NOMO-1 treated with DMSO at 0.1 percent for 48 hours (cell line): ENCODE results near the gene NHERF2.
"Not testable (repeated sequence)": the region's sequence is repeated elsewhere in the genome, so short reads cannot be mapped to it uniquely, and the experiment has no call there.

Experiments used
- DNase-seq: peaks from one replicate; lab custom pipeline; 2025; ENCODE audit not compliant: unreplicated experiment; lab: John Stamatoyannopoulos, UW

Gene NHERF2

DNA sequence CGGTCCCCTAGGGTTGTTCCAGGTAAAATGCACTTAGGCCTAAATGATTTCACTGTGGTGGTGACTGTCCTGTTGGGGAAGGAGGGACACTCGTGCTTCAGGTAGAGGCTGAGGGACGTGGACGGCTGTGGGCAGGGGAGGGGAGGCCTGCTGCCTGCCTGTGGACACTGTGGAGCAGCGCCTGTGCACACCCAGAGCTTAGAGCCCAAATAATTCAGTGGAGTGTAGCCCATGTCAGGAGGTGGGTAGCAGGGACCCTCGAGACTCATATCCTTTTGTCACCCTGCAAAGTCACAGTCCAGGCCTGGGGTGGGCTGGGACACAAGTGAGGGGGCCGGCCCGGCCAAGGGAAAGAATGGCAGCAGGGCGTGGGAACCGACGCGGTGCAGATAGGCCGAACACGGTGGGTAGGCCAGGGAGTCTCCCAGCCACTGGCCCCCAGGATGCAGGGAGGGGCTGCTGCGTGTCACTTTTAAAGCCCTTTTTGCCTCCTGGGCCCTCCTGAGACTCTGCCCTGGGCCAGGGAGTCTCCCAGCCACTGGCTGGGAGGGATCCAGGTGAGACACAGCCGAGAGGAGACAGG is 733 bp upstream of the NHERF2 start:
- no peak for DNase-seq

DNA sequence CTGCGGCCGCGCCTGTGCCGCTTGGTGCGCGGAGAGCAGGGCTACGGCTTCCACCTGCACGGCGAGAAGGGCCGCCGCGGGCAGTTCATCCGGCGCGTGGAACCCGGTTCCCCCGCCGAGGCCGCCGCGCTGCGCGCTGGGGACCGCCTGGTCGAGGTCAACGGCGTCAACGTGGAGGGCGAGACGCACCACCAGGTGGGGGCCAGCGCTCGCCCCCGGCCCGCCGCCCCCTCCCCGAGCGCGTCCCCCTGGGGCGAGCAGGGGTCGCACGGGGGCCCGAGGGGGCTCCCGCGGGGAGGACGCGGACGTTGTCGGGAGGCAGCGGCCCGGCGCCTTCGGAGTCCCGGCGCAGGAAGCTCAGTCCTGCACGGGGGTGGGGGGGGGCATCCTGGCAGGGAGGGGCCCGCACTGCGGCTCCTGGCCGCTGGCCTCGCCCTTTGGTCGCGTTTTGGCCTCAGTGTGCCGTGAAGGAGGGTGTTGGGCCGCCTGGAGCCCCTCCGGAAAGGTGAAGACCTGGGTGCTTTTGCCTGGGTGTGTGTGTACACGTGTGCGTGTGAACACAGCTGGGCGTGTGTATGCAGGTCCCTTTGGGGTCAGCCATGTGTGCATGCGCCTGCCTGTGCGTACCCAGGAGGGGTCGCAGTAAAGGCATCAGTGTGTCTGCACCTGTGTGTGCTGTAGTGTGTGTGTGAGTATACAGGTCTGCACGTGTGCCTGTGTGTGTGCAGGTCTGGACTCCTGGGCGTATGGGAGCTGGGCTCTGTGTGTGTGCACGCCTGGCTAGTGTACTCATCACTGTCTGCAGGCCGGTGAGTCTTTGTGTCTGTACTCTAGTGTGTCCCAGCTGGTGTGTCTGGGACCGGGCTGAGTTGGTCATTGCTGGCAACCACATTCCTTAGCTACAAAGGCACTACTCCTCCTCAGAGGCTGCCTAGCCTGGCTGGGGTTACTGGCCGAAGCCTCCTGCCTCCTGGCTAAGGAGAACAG is 615 bp downstream of the NHERF2 start:
- no peak for DNase-seq

DNA sequence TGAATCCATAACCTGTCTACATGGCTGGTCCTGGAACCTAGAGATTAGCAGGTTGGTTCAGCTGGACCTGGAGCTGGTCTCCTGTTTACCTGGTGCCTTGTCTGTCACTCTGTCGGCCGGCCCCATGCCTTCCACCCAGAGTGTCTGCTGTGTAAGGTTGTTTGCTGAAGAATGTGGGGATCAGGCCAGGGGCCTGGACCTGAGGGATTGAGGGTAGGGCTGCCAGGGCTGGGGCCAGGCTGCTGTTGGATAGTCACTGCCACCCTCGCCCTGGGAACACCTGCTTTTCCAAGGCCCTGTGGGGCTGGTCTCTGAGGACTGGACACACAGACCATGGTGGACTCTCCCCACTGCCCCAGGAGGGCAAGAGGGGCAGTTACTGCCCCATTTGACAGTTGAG is 1.4 kb downstream of the NHERF2 start:
- DNase-seq = no peak

DNA sequence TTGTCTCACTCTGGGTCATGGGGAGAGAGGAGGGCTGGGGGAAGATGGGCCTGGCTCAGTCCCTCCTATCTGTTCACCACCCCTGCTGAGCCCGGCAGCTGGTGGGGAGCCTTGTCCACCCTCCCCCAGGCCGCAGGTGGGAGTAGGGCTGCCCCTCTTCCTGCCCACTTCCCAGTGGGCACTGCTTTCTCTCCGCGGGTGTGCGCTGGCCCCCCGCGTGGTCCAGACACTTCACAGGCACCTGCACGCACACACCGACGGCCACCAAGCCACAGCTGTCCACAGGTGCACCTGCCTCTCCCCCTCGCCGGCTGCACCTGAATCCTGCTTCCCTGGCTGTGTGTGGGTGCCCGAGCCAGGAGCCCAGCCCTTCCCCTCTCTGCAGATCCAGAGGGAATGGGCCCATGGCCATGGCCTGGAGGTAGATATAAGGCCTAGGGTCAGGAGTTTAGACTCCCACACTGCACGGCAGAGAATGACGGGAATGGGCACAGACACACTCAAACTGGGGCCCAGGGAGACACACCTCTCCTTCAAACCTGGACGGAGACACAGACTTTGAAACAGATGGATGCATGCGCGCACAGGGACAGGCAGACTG is 2.0 kb downstream of the NHERF2 start:
- DNase-seq = no peak

GRCh38 chr16:2029350-2029749 is 2.6 kb downstream of the NHERF2 start:
- DNase-seq = no peak

DNA sequence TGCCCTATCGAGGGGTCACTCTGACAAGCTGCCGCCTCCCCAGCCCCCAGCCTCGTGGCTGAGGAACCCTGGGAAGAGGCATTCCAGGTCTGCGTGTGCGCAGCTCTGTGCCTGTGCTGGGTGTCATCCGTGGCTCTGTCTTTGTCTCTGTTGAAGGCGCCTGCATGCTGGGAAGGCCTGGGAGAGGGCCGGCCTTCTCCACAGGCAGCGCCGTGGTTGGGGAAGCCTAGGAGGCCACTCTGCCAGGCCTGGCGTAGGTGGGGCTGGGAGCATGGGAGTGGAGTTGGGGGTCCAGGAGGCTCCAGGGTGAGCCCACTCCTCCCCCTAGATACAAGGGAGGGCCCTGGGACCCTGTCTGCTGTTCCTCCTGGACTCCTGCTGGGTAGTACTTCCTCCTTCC is 3.3 kb downstream of the NHERF2 start:
- DNase-seq = no peak

DNA sequence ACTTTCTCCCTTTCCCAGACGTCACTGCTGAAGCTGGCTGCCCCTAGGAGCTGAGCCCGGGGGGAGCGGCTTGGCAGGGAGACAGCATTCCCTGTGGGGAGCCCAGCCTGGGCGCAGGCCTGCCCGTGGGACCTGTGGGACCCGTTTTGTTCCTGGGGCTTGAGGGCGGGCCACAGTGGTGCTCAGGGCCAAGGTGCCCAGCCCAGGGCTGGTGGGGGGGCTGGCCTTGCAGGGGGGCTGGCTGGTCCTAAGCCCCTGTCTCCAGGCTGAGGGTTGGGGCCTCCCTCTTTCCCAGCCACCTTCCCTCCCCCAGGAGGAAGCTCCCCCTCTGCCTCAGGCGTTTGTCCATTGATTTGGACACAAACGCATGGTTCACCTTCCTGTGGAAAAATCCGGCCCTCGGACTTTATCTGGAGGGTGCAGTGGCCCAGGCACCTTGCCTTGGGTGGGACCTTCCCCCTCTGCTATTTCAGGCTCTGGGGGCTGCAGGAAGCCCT is 4.4 kb downstream of the NHERF2 start:
- DNase-seq = no peak

DNA sequence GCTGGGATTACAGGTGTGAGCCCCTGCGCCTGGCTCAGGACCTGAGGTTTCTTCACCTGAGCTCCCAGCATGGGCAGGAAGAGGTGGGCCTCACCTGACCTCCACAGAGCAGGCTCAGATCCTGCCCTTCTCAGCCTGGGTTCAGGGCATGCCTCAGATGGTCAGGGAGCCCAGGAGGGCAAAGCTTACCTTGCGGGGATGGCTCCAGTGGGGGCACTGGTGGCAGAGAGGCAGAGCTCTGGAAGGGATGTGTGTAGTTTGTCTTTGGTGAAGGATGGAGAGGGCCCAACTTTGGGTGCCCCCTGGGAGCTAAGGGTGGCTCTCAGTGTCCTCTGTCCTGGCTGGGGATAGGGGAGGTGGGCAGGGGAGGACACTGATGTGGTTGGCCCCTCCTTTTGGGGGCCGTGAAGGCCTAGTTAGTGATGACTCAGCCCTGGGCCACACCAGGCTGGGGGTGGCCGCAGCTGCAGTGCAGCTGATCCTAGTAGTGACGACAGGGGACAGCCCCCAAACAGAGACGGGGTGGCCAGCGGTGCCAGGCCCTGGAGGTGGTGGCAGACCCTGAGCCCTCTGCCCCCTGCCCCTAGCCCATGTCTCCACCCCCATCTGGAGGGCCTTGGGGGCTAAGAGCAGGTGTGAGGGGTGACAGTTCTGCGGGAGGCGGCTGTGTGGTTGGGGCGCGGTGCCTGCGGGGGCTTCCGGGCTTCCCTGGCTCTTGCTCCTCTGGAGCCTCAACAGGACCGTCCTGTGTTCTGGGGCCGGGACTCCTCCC is 5.8 kb downstream of the NHERF2 start:
- no peak for DNase-seq

- DNase-seq = no peak
Measured at GRCh38 chr16:2033057-2033908, 6.6 kb downstream of the NHERF2 start.

DNA sequence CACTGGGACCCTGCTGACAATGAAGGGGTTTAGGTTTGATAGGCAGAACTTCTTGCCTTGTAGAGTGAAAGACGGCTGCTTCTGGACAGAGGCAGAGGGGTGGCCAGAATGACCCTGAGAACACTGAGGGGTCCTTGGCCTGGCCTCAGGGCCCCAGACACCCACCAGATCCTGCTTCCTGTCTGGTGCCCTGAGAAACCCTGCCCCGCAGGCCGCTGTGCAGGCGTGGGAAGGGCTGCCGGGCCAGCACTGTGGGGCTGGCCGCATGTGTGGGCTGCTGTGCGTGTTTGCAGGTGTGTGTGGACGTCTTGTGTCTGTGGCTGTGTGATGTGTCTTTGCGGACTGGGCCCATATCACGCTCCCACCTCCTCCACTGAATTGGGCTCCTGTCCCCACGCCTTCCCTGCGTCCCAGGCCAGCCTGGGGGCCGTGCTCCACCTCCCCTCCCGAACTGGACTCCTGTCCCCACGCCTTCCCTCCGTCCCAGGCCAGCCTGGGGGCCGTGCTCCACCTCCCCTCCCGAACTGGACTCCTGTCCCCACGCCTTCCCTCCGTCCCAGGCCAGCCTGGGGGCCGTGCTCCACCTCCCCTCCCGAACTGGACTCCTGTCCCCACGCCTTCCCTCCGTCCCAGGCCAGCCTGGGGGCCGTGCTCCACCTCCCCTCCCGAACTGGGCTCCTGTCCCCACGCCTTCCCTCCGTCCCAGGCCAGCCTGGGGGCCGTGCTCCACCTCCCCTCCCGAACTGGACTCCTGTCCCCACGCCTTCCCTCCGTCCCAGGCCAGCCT is 7.4 kb downstream of the NHERF2 start:
- not testable (repeated sequence) for DNase-seq

DNA sequence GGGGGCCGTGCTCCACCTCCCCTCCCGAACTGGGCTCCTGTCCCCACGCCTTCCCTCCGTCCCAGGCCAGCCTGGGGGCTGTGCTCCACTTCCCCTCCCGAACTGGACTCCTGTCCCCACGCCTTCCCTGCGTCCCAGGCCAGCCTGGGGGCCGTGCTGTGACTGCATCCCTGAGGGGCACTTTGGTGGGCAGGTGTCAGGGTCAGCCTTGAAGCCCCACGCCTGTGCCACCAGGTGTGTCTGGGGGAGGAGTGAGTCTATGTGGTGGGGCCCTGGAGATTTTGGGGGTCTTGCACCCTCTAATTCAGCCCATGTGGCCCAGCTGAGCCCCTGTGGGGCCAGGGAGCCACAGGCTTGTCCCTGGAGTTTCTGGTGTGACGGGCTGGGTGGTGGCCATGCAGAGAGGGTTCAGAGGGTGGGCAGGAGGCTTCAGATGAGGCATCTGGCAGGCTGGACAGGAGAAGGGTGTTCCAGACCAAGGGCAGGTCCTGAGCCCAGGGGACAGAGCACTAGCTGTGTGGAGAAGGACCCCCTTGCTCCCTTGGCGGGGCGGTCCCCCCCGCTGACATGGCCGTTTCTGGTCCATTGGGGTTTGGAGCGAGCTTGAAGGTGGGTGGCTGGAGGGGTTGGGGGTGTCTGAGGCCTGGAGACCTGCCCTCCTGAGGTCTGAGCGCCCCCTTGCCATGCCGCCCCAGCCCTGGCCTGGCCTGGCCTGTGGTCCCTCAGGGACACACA is 8.2 kb downstream of the NHERF2 start:
- DNase-seq = no peak

- no peak for DNase-seq
Measured at GRCh38 chr16:2035431-2036199, 8.9 kb downstream of the NHERF2 start.

GRCh38 chr16:2036200-2036966 is 9.7 kb downstream of the NHERF2 start:
- DNase-seq = no peak

GRCh38 chr16:2037115-2037514 is 10.4 kb downstream of the NHERF2 start:
- no peak for DNase-seq

- DNase-seq = no peak
Measured at GRCh38 chr16:2037647-2038381, 11.1 kb downstream of the NHERF2 start.

DNA sequence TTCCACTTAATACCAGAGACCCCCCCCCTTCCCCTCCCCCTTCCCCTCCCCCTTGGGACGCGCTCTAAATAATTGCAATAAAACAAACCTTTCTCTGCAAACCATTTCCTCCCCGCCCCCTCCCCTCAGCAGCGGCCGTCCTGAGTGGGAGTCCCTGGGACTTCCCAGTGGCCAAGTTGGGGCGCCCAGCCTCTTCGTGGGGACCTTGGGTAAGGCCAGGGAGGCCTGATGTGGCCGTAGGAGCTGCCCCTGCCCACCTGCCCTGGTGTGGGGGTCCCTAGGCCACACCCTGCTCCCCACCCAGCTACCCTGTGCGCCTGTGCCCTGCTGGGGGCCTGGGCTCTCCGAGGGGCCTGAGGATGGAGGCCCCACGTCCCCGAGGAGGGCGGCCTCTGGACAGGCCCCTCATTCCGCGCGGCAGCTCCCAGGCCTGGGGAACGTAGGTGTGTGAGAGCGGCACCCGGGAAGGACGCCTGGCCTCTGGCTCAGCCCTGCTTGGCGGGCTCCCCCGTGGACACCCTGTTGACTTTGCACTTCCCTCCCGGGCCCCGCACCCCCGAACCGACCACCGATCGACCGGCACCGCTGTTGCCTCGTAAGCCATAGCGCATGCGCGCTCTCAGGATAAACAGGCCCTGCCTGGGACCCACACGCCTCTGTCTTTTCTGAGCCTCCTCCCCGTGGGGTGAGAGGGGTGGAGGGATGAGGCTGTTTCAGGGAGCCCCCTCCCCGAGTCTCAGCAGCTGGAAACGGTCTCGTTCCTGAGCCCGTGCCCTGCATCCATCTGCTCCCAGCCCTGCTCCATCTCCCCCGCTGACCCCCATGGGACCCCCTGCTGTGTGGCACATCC is 11.9 kb downstream of the NHERF2 start:
- no peak for DNase-seq
